Astrocyte (in vitro differentiated cells and primary cell): ENCODE data around the gene MOSMO. TPM values are rescaled to one million over a fixed set of nuclear protein-coding genes. Genes with fewer than 3 reads are reported as not detected.

Experiments
- DNase-seq: peaks from one replicate; pipeline ENCODE4 v3.0.0-alpha.2; 2010; ENCODE audit warnings: low read depth
- FAIRE-seq: peaks from 2 replicates; lab custom pipeline; 2011; peaks lifted over from hg19 to GRCh38; lab: Jason Lieb, UNC
- H2AFZ ChIP-seq: 2 replicates; pipeline ENCODE4 v1.6.0; 2012; ENCODE audit warnings: low read depth, low read length, inconsistent platforms
- H3K27ac ChIP-seq: 2 replicates; pipeline ENCODE4 v1.5.1; 2011; ENCODE audit warnings: low read depth, low read length, inconsistent platforms
- H3K27me3 ChIP-seq: 2 replicates; pipeline ENCODE4 v1.6.0; 2011; ENCODE audit warnings: low read length, inconsistent platforms; ENCODE audit not compliant: insufficient read depth
- H3K36me3 ChIP-seq: 2 replicates; pipeline ENCODE4 v1.5.1; 2011; ENCODE audit warnings: low read length, inconsistent platforms; ENCODE audit not compliant: insufficient read depth
- H3K4me1 ChIP-seq: 2 replicates; pipeline ENCODE4 v1.5.1; 2011; ENCODE audit warnings: low read length, inconsistent platforms; ENCODE audit not compliant: insufficient read depth
- H3K4me2 ChIP-seq: 2 replicates; pipeline ENCODE4 v1.6.0; 2012; ENCODE audit warnings: low read length, inconsistent platforms
- H3K4me3 ChIP-seq: 2 replicates; pipeline ENCODE4 v1.5.1; 2011; ENCODE audit warnings: low read depth, mild to moderate bottlenecking, low read length, inconsistent platforms; ENCODE audit not compliant: insufficient read depth
- H3K79me2 ChIP-seq: 2 replicates; pipeline ENCODE4 v1.6.0; 2012; ENCODE audit warnings: mild to moderate bottlenecking, low read length, inconsistent platforms; ENCODE audit not compliant: insufficient read depth
- H3K9ac ChIP-seq: 2 replicates; pipeline ENCODE4 v1.6.0; 2012; ENCODE audit warnings: mild to moderate bottlenecking, low read length, inconsistent platforms
- H3K9me3 ChIP-seq: 2 replicates; pipeline ENCODE4 v1.5.1; 2012; ENCODE audit warnings: low read depth, mild to moderate bottlenecking, low read length, inconsistent platforms; ENCODE audit not compliant: insufficient read depth
- H4K20me1 ChIP-seq: 2 replicates; pipeline ENCODE4 v1.6.0; 2012; ENCODE audit warnings: low read length, inconsistent platforms; ENCODE audit not compliant: insufficient read depth
- H3K27ac Mint-ChIP-seq: one replicate; pipeline ENCODE4 v1.8.0; 2021; ENCODE audit warnings: mild to moderate bottlenecking, mixed read lengths; ENCODE audit not compliant: unreplicated experiment
- H3K27me3 Mint-ChIP-seq: one replicate; pipeline ENCODE4 v1.8.0; 2021; ENCODE audit warnings: low read depth, mixed read lengths; ENCODE audit not compliant: unreplicated experiment
- H3K36me3 Mint-ChIP-seq: one replicate; pipeline ENCODE4 v1.8.0; 2021; ENCODE audit warnings: low read depth, mixed read lengths; ENCODE audit not compliant: unreplicated experiment
- H3K4me1 Mint-ChIP-seq: one replicate; pipeline ENCODE4 v1.8.0; 2021; ENCODE audit warnings: low read depth, mixed read lengths; ENCODE audit not compliant: unreplicated experiment
- H3K4me3 Mint-ChIP-seq: one replicate; pipeline ENCODE4 v1.8.0; 2021; ENCODE audit warnings: mild to moderate bottlenecking, moderate library complexity, mixed read lengths; ENCODE audit not compliant: unreplicated experiment
- H3K9me3 Mint-ChIP-seq: one replicate; pipeline ENCODE4 v1.8.0; 2021; ENCODE audit warnings: mild to moderate bottlenecking, mixed read lengths; ENCODE audit not compliant: unreplicated experiment
- CTCF ChIP-seq: IDR thresholded peaks from 2 replicates; pipeline ENCODE4 v1.5.1; 2011; ENCODE audit warnings: low read depth, mild to moderate bottlenecking, inconsistent platforms, low read length, moderate library complexity; ENCODE audit not compliant: insufficient read depth
- EZH2 ChIP-seq: IDR thresholded peaks from 2 replicates; pipeline ENCODE4 v1.6.1; 2012; ENCODE audit warnings: mild to moderate bottlenecking, low read length, inconsistent platforms; ENCODE audit not compliant: insufficient read depth
- total RNA-seq: library from RNA; stranded (reverse); gene quantifications from 2 replicates; pipeline ENCODE4 v1.2.1, GENCODE V29; 2021

The MOSMO gene
- total RNA-seq, 1 donor from 2014 or later = 11.5 TPM

- H3K4me1 ChIP-seq = peaks cover 9% of the 10 kb centered on the region
- H3K4me3 ChIP-seq = no peak overlapping the region
- no peak overlapping the region for H3K27ac Mint-ChIP-seq
- no peak for FAIRE-seq
- H3K27ac ChIP-seq = no peak overlapping the region
- H3K9me3 Mint-ChIP-seq = no peaks in the 10 kb centered on the region
- no peaks in the 10 kb centered on the region for H3K4me1 Mint-ChIP-seq
- H3K4me3 Mint-ChIP-seq = no peak overlapping the region
- no peaks in the 10 kb centered on the region for H3K27me3 Mint-ChIP-seq
- no peaks in the 10 kb centered on the region for H3K27me3 ChIP-seq
- DNase-seq = no peak
- H3K36me3 ChIP-seq = no peaks in the 10 kb centered on the region
- H2AFZ ChIP-seq = no peak overlapping the region
- no peaks in the 10 kb centered on the region for H3K36me3 Mint-ChIP-seq
- H3K79me2 ChIP-seq = peaks cover 87% of the 10 kb centered on the region
- TF ChIP-seq EZH2 = no peak
- no peaks in the 10 kb centered on the region for H3K9me3 ChIP-seq
- peaks cover 74% of the 10 kb centered on the region for H4K20me1 ChIP-seq
- H3K9ac ChIP-seq = no peak overlapping the region
- H3K4me2 ChIP-seq = no peak overlapping the region
These were observed 4.3 kb downstream of the MOSMO start for GRCh38 chr16:22012241-22012640.

GRCh38 chr16:22013486-22013885 lies 5.6 kb downstream of the MOSMO start:
- no peak for DNase-seq
- H3K79me2 ChIP-seq = peaks cover 96% of the 10 kb centered on the region
- Mint-ChIP-seq H3K4me3 (no peak overlapping the region), H3K4me1 (no peaks in the 10 kb centered on the region), H3K9me3 (no peaks in the 10 kb centered on the region), H3K36me3 (no peaks in the 10 kb centered on the region), H3K27ac (no peak overlapping the region), H3K27me3 (no peaks in the 10 kb centered on the region)
- TF ChIP-seq CTCF (no peak), EZH2 (no peak)
- H4K20me1 ChIP-seq = peaks cover 85% of the 10 kb centered on the region
- H2AFZ ChIP-seq = no peak overlapping the region
- no peaks in the 10 kb centered on the region for H3K9me3 ChIP-seq
- no peaks in the 10 kb centered on the region for H3K36me3 ChIP-seq
- no peak for FAIRE-seq
- no peak overlapping the region for H3K4me3 ChIP-seq
- no peak overlapping the region for H3K9ac ChIP-seq
- no peaks in the 10 kb centered on the region for H3K27me3 ChIP-seq
- peaks cover 8% of the 10 kb centered on the region for H3K4me1 ChIP-seq
- no peak overlapping the region for H3K4me2 ChIP-seq
- no peak overlapping the region for H3K27ac ChIP-seq

GRCh38 chr16:22014271-22014873 lies 6.5 kb downstream of the MOSMO start:
- Histone ChIP-seq H3K9ac (no peak overlapping the region), H3K27me3 (no peaks in the 10 kb centered on the region), H3K4me3 (no peak overlapping the region), H2AFZ (no peak overlapping the region), H3K27ac (no peak overlapping the region), H3K4me1 (peaks cover under 1% of the 10 kb centered on the region), H3K79me2 (peaks cover 96% of the 10 kb centered on the region), H3K36me3 (no peaks in the 10 kb centered on the region), H3K4me2 (no peak overlapping the region), H4K20me1 (peaks cover 86% of the 10 kb centered on the region), H3K9me3 (no peaks in the 10 kb centered on the region)
- H3K4me1 Mint-ChIP-seq = no peaks in the 10 kb centered on the region
- no peaks in the 10 kb centered on the region for H3K27me3 Mint-ChIP-seq
- H3K36me3 Mint-ChIP-seq = no peaks in the 10 kb centered on the region
- DNase-seq (no peak), FAIRE-seq (no peak)
- TF ChIP-seq EZH2 (no peak), CTCF (no peak)
- no peak overlapping the region for H3K27ac Mint-ChIP-seq
- H3K4me3 Mint-ChIP-seq = no peak overlapping the region
- H3K9me3 Mint-ChIP-seq = no peaks in the 10 kb centered on the region
